Fibroblast of upper back skin (primary cell): ENCODE results near the gene NOXO1.
"Not testable (repeated sequence)": the region's sequence is repeated elsewhere in the genome, so short reads cannot be mapped to it uniquely, and the experiment has no call there.

ENCODE experiments used
- DNase-seq: peaks from one replicate; pipeline ENCODE4 v3.0.0-alpha.2; 2013

Gene NOXO1

DNA sequence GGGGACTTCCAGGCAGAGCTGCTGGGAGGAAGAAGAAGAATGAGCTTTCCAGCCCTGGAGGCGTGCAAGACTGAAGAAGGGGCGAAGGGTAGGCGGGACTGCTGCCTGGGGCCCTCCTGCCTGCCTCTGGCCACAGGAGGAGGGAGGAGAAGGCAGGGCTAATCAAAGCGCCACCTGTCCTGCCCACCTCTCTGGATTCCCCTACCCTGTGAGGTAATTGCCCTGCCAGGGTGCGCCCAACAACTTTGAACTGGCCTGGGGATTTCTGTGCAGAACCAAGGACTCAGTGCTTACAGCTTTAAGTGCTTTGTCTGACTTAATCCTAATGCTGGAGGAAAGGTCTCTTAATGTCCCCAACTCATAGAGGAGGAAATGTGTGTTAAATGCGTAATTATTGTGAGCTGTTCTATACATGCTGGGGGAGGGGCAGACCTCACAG lies at the start of gene NOXO1:
Gene NOXO1 (minus strand): TSS at position 72 of the 439 bp plus-strand sequence. CDS start 290 bp downstream, outside the sequence.
- DNase-seq = no peak

GRCh38 chr16:2030036-2030435 lies 48.8 kb upstream of the NOXO1 start:
- DNase-seq = no peak

DNA sequence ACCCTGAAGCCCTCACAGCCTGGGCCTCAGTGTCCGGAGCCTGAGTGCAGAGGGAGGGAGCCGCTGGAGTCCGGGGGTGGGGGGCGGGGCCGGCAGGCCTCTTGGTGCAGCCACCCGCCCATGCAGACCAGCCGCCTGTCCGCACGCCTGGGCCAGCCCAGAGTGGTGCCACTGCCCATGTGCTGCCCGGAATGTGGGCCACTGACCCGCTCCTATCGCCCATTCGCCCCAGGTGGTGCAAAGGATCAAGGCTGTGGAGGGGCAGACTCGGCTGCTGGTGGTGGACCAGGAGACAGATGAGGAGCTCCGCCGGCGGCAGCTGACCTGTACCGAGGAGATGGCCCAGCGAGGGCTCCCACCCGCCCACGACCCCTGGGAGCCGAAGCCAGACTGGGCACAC lies 48.1 kb upstream of the NOXO1 start:
- no peak for DNase-seq

- DNase-seq = no peak
Measured at GRCh38 chr16:2028620-2029220, 47.5 kb upstream of the NOXO1 start.

GRCh38 chr16:2028146-2028545 lies 46.9 kb upstream of the NOXO1 start:
- no peak for DNase-seq

GRCh38 chr16:2027024-2028010 lies 46.0 kb upstream of the NOXO1 start:
- peak; percentile 45 for DNase-seq

DNA sequence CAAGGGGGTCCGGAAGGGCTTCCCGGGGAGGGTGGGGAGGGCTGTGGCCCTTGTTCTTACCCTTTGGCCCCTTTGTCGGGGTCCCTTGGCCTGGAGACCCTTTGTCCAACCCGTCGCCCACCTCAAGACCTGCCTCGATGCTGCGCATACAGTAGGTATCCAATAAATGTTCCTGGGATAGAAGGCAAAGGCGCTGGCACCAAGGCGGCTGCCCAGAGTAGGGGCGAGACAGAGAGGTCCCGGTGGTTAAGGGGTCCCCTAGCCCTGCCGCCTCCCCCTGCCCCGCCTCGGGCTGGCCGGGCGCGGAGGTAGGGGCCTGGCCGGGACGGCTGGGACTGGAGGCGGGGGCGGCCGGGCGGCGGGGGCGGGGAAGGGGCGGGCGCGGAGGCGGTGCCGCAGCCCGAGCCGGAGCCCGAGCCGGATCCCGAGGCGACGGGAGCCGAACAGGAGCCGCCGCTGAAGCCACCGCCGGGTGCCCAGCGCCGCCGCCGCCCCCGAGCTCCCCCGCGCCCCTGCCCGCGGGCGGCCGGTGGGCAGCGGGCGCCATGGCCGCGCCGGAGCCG lies 45.3 kb upstream of the NOXO1 start, which contains the start of gene NHERF2:
Gene NHERF2 (plus strand): TSS at position 442 of the 563 bp plus-strand sequence. CDS start 104 bp downstream, at position 546.
- DNase-seq = no peak

- no peak for DNase-seq
Measured at GRCh38 chr16:2025878-2026460, 44.7 kb upstream of the NOXO1 start.

- DNase-seq = no peak
Measured at GRCh38 chr16:2025251-2025650, 44.0 kb upstream of the NOXO1 start.

- DNase-seq = no peak
Measured at GRCh38 chr16:2024032-2024420, 42.8 kb upstream of the NOXO1 start.

- DNase-seq = peak; percentile 82
Measured at GRCh38 chr16:2023092-2024031, 42.1 kb upstream of the NOXO1 start.

GRCh38 chr16:2022723-2023091 lies 41.4 kb upstream of the NOXO1 start:
- peak; percentile 49 for DNase-seq

DNA sequence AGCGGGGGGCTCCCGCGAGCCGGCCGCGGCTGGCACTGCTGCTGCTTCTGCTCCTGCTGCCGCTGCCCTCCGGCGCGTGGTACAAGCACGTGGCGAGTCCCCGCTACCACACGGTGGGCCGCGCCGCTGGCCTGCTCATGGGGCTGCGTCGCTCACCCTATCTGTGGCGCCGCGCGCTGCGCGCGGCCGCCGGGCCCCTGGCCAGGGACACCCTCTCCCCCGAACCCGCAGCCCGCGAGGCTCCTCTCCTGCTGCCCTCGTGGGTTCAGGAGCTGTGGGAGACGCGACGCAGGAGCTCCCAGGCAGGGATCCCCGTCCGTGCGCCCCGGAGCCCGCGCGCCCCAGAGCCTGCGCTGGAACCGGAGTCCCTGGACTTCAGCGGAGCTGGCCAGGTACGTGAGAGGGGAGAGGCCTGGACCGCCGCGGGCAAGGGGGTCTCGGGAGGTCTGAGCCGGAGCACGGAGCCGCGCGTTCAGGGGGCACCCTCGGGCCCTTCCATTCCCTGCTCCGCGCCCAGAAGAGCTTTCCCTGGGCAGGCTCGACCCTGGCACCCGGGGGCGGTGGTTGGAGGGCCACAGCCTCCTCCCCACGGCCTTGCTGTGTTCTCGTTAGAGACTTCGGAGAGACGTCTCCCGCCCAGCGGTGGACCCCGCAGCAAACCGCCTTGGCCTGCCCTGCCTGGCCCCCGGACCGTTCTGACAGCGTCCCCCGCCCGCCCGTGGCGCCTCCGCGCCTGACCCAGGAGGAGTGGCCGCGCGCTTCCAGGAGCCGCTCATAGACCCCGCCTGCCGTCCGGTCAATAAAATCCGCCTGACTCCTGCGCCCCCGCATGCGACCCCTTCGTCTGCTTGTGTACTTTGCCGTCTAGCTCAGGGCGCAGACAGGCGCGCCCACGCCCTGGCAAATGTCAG lies 38.9 kb upstream of the NOXO1 start:
- no peak for DNase-seq

- DNase-seq = no peak
Measured at GRCh38 chr16:2019518-2019920, 38.2 kb upstream of the NOXO1 start, which contains the start of gene NPW. Gene NPW (plus strand): TSS chr16:2019785.

DNA sequence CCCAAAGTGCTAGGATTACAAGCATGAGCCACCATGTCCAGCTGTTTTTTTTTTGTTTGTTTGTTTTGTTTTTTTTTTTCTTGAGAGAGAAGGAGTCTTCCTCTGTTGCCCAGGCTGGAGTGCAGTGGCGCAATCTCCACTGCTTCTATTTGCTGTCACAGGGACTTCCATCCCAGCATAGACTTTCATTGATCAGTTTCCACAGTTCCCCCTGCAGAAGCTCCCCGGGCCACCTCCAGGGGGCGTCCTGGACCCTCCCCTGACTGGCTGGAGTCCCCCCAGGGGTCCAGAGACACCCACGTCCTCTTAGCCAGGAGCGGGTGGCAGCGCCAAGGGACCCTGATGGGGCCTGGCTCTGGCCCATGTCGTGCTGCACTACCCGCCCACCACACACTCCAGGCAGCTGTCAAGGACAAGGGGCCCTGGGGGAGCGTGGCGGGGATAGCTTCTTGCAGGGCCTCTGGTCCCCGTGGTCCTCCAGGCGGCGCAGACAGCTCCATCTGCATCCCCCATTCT lies 35.2 kb upstream of the NOXO1 start:
- DNase-seq = no peak

DNA sequence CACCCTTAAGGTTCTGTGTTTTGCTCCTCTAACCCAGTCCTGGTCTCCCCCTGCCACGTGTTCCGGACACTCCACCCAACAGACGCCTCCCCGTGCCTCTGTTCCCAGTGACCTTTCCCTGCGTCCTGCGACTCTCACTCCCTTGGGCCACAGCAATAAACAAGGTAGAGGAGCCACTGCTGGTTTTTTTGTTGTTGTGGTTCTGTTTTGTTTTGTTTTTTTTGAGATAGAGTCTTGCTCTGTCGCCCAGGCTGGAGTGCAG lies 34.6 kb upstream of the NOXO1 start:
- DNase-seq = no peak

DNA sequence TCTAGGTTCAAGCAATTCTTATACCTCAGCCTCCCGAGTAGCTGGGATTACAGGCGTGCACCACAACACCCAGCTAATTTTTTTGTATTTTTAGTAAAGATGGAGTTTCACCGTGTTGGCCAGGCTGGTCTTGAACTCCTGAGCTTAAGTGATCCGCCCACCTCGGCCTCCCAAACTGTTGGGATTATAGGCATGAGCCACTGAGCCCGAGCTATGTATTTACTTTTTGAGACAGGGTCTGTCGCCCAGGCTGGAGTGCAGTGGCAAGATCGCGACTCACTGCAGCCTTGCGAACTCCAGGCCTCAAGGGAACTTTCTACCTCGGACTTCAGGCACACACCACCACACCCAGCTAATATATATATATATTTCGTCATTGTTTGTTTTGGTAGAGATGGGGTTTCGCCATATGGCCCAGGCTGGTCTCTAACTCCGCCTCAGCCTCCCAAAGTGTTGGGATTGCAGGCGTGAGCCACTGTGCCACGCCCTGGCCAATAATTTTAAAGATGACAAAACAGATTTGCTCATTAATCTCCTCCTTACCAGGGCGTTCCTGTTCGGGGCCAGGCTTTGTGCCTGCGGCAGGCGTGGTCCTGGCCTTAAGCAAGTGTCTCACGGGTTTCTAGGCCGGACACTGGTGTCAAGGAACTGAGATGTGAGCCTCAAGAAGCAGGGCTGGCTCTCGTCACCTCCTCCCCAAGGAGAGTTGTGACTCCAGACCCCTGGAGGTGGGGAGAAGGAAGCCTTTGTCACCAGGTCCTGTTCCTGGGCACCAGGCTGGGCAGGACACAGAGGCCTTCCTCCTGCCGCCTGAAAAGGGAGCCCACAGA lies 34.1 kb upstream of the NOXO1 start:
- no peak for DNase-seq

GRCh38 chr16:2013527-2013926 lies 32.3 kb upstream of the NOXO1 start:
- no peak for DNase-seq

DNA sequence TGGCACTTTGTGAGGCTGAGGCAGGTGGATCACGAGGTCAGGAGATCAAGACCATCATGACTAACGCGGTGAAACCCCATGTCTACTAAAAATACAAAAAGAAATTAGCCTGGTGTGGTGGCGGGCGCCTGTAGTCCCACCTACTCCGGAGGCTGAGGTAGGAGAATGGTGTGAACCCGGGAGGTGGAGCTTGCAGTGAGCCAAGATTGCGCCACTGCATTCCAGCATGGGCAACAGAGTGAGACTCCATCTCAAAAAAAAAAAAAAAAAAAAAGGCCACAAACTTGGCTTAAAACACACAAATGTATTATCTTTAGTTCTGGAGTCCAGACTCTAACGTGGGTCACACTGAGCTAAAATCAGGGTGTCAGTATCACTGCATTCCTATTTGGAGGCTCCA lies 30.5 kb upstream of the NOXO1 start:
- not testable (repeated sequence) for DNase-seq
